Gastroesophageal sphincter (tissue), 4 donors: ENCODE data around the gene SND1. TPM values are rescaled to one million over a fixed set of nuclear protein-coding genes. Genes with fewer than 3 reads are reported as not detected.

ENCODE experiments used
- ATAC-seq: fragments of 150-250 bp; one replicate; pipeline ENCODE4 v1.9.1; 2016; ENCODE audit warnings: mild to moderate bottlenecking, moderate library complexity
- H3K27ac ChIP-seq, 4 donors: fragments of 200-600 bp; sonication (generic) in 3 of 4; 1 replicate in 3 of 4; 2 replicates in 1 of 4; pipeline ENCODE4 v1.5.1; 2016 to 2019
- H3K27me3 ChIP-seq: fragments of 200-600 bp; sonication (generic); one replicate; pipeline ENCODE4 v1.5.1; 2019
- H3K36me3 ChIP-seq, 2 donors: fragments of 200-600 bp; sonication (generic); one replicate each; pipeline ENCODE4 v1.5.1; 2019; ENCODE audit warnings: control low read depth in 1 of 2
- H3K4me1 ChIP-seq, 3 donors: fragments of 200-600 bp; sonication (generic); 1 replicate in 2 of 3; 2 replicates in 1 of 3; pipeline ENCODE4 v1.5.1; 2016 to 2019; ENCODE audit warnings: control low read depth in 2 of 3
- H3K4me3 ChIP-seq, 2 donors: fragments of 200-600 bp; sonication (generic); one replicate each; pipeline ENCODE4 v1.5.1; 2019; ENCODE audit warnings: mild to moderate bottlenecking in 1 of 2, moderate library complexity in 1 of 2
- H3K9me3 ChIP-seq, 3 donors: fragments of 200-600 bp; sonication (generic); one replicate each; pipeline ENCODE4 v1.5.1; 2017 to 2019; ENCODE audit warnings: control low read depth in 2 of 3
- CTCF ChIP-seq, 4 experiments: fragments of 200-600 bp in 2 of 4; fragments of 450-650 bp in 2 of 4; sonication (generic) in 1 of 4; IDR thresholded peaks; one replicate each; pipeline ENCODE4 v1.5.1; 2017 to 2019; ENCODE audit warnings: antibody characterized with exemption in 4 of 4, mild to moderate bottlenecking in 2 of 4, moderate library complexity in 2 of 4
- EP300 ChIP-seq: sonication (generic); formaldehyde crosslinking; IDR thresholded peaks from one replicate; pipeline ENCODE4 v1.6.1; 2017; ENCODE audit warnings: antibody characterized with exemption, mild to moderate bottlenecking
- POLR2A ChIP-seq, 2 donors: fragments of 450-650 bp; IDR thresholded peaks; one replicate each; pipeline ENCODE4 v1.6.1; 2017; ENCODE audit warnings: antibody characterized with exemption in 2 of 2, mild to moderate bottlenecking in 2 of 2, moderate library complexity in 1 of 2
- POLR2AphosphoS5 ChIP-seq: sonication (generic); formaldehyde crosslinking; IDR thresholded peaks from one replicate; pipeline ENCODE4 v1.6.1; 2017; ENCODE audit warnings: antibody characterized with exemption
- WGBS, 2 donors: methylation state at CpG; one replicate each; pipeline ENCODE4 v1.1.5; 2018; ENCODE audit warnings: low coverage in 1 of 2; 5-methylcytosine and 5-hydroxymethylcytosine counted together
- total RNA-seq, 4 donors: library from RNA; depleted of rRNA; stranded (reverse); fragments of >200 nt; gene quantifications; one replicate each; pipeline ENCODE4 v1.1.0, GENCODE V29; 2016

SND1 gene
- total RNA-seq, 4 donors from 2014 or later, result 97.1 to 119 (median 103) TPM

GRCh38 chr7:128005117-128005516 is 353.1 kb downstream of the SND1 start:
- 80 to 100% methylated on average over 2 to 4 of the region's 7 CpGs for WGBS, 2 donors
- H3K4me3 ChIP-seq, result no peak overlapping the region
- no peak overlapping the region for H3K27ac ChIP-seq
- H3K27me3 ChIP-seq, result no peaks in the 10 kb centered on the region
- no peak for ATAC-seq
- H3K9me3 ChIP-seq, result no peaks in the 10 kb centered on the region
- no peaks in the 10 kb centered on the region for H3K36me3 ChIP-seq
- TF ChIP-seq POLR2AphosphoS5, result no peak
- peaks cover 0 to 3% (median 0%) of the 10 kb centered on the region in 3 donors for H3K4me1 ChIP-seq

GRCh38 chr7:128005759-128006159 is 353.8 kb downstream of the SND1 start:
- TF ChIP-seq CTCF (IDR thresholded peaks at IDR 0.05), result no peak
- no peaks in the 10 kb centered on the region for H3K27me3 ChIP-seq
- H3K4me1 ChIP-seq, result peaks cover 0 to 9% (median 0%) of the 10 kb centered on the region in 3 donors
- WGBS, 2 donors, result 100% methylated on average over 1 of the region's 3 CpGs; no CpG with 5 or more reads in 1 of the 2 donors
- no peaks in the 10 kb centered on the region for H3K9me3 ChIP-seq
- no peak overlapping the region for H3K4me3 ChIP-seq
- no peak for ATAC-seq
- no peak overlapping the region for H3K27ac ChIP-seq
- no peaks in the 10 kb centered on the region for H3K36me3 ChIP-seq

- TF ChIP-seq POLR2A (IDR thresholded peaks at IDR 0.05) (no peak), CTCF (IDR thresholded peaks at IDR 0.05) (no peak), POLR2AphosphoS5 (no peak), EP300 (no peak)
- no peak for ATAC-seq
- H3K27ac ChIP-seq, result no peak overlapping the region
- H3K27me3 ChIP-seq, result no peaks in the 10 kb centered on the region
- no peaks in the 10 kb centered on the region for H3K9me3 ChIP-seq
- H3K36me3 ChIP-seq, result no peaks in the 10 kb centered on the region
- 90 to 100% methylated on average over 1 to 2 of the region's 8 CpGs for WGBS, 2 donors
- peaks cover 0 to 19% (median 0%) of the 10 kb centered on the region in 3 donors for H3K4me1 ChIP-seq
- no peak overlapping the region for H3K4me3 ChIP-seq
Observed at GRCh38 chr7:128006550-128007302, 354.7 kb downstream of the SND1 start.

- TF ChIP-seq EP300, result no peak
- no peak for TF ChIP-seq POLR2AphosphoS5
- 75 to 100% methylated on average over 1 to 2 of the region's 3 CpGs for WGBS, 2 donors
- no peak for ATAC-seq
- Histone ChIP-seq H3K4me1 (peaks cover 0 to 20% (median 0%) of the 10 kb centered on the region in 3 donors), H3K4me3 (no peak overlapping the region), H3K9me3 (no peaks in the 10 kb centered on the region), H3K27ac (no peak overlapping the region), H3K36me3 (no peaks in the 10 kb centered on the region), H3K27me3 (no peaks in the 10 kb centered on the region)
Observed at GRCh38 chr7:128007303-128007680, 355.3 kb downstream of the SND1 start.

GRCh38 chr7:128008141-128008540 is 356.1 kb downstream of the SND1 start:
- Histone ChIP-seq H3K4me1 (peaks cover 0 to 20% (median 0%) of the 10 kb centered on the region in 3 donors), H3K9me3 (no peaks in the 10 kb centered on the region), H3K27ac (no peak overlapping the region), H3K36me3 (no peaks in the 10 kb centered on the region), H3K27me3 (no peaks in the 10 kb centered on the region), H3K4me3 (no peak overlapping the region)
- TF ChIP-seq POLR2AphosphoS5 (no peak), CTCF (IDR thresholded peaks at IDR 0.05) (no peak), POLR2A (IDR thresholded peaks at IDR 0.05) (no peak)
- no peak for ATAC-seq
- WGBS, 2 donors, result 89 to 92% methylated on average over 5 of the region's 5 CpGs

GRCh38 chr7:128008744-128009143 is 356.8 kb downstream of the SND1 start:
- H3K9me3 ChIP-seq, result no peaks in the 10 kb centered on the region
- no peak for TF ChIP-seq CTCF (IDR thresholded peaks at IDR 0.05)

More at GRCh38 chr7:128008744-128009143, 356.8 kb downstream of the SND1 start:
- Histone ChIP-seq H3K27me3 (no peaks in the 10 kb centered on the region), H3K36me3 (no peaks in the 10 kb centered on the region), H3K4me3 (no peak overlapping the region), H3K4me1 (peaks cover 0 to 20% (median 0%) of the 10 kb centered on the region in 3 donors), H3K27ac (no peak overlapping the region)
- no peak for ATAC-seq
- WGBS, 2 donors, result 81 to 100% methylated on average over 1 to 2 of the region's 2 CpGs
